ENCODE measurements around the gene MBLAC1.

The MBLAC1 gene

GRCh38 chr7:100126931-100127865 lies at the start of gene MBLAC1:
MBLAC1 (plus strand) TSS chr7:100126967; CDS start chr7:100127396, 429 bp downstream.
- TF ChIP-seq CTCF (IDR thresholded peaks at IDR 0.05; ENCODE audit: low read depth, low read length, missing control alignments) = no peak
- peak; percentile 89 for DNase-seq (ENCODE audit: low read depth)
- H3K4me3 ChIP-seq (ENCODE audit: low read depth, low read length) = peak within 1 kb of the TSS; percentile 87

- DNase-seq (ENCODE audit: low read depth) = no peak
- no peak for TF ChIP-seq CTCF (IDR thresholded peaks at IDR 0.05; ENCODE audit: low read depth, low read length, missing control alignments)
- no peak overlapping the region for H3K4me3 ChIP-seq (ENCODE audit: low read depth, low read length)
These were observed 49.6 kb upstream of the MBLAC1 start for GRCh38 chr7:100077205-100077604.

- TF ChIP-seq CTCF (IDR thresholded peaks at IDR 0.05; ENCODE audit: low read depth, low read length, missing control alignments) = no peak
- DNase-seq (ENCODE audit: low read depth) = no peak
- H3K4me3 ChIP-seq (ENCODE audit: low read depth, low read length) = no peak overlapping the region
These were observed 47.7 kb upstream of the MBLAC1 start for GRCh38 chr7:100079024-100079560.

GRCh38 chr7:100080907-100081534 lies 45.7 kb upstream of the MBLAC1 start:
- H3K4me3 ChIP-seq (ENCODE audit: low read depth, low read length) = peak overlapping the region; percentile 88
- DNase-seq (ENCODE audit: low read depth) = no peak
- TF ChIP-seq CTCF (IDR thresholded peaks at IDR 0.05; ENCODE audit: low read depth, low read length, missing control alignments) = no peak

- DNase-seq (ENCODE audit: low read depth) = peak; percentile 99
- TF ChIP-seq CTCF (IDR thresholded peaks at IDR 0.05; ENCODE audit: low read depth, low read length, missing control alignments) = peak; percentile 84
- peak within 1 kb of the TSS; percentile 88 for H3K4me3 ChIP-seq (ENCODE audit: low read depth, low read length)
These were observed 45.1 kb upstream of the MBLAC1 start, which contains the start of gene ZNF3 for GRCh38 chr7:100081535-100082102. ZNF3 (minus strand) TSS chr7:100081723; CDS start chr7:100077357, 4,366 bp downstream.

- DNase-seq (ENCODE audit: low read depth) = no peak
- H3K4me3 ChIP-seq (ENCODE audit: low read depth, low read length) = no peak overlapping the region
- no peak for TF ChIP-seq CTCF (IDR thresholded peaks at IDR 0.05; ENCODE audit: low read depth, low read length, missing control alignments)
These were observed 43.8 kb upstream of the MBLAC1 start for GRCh38 chr7:100082978-100083377.
